Mesothelial cell of epicardium (in vitro differentiated cells): ENCODE results near the gene TMEM235. TPM values are rescaled to one million over a fixed set of nuclear protein-coding genes. Genes with fewer than 3 reads are reported as not detected.

ENCODE experiments used
- DNase-seq, 2 experiments: peaks; one replicate each; pipeline ENCODE4 v3.0.0; 2021; ENCODE audit warnings: low spot score in 2 of 2; ENCODE audit not compliant: unreplicated experiment in 2 of 2
- H3K27ac Mint-ChIP-seq: 2 replicates; pipeline ENCODE4 v1.8.0; 2021; ENCODE audit warnings: mixed read lengths
- H3K27me3 Mint-ChIP-seq: 2 replicates; pipeline ENCODE4 v1.8.0; 2021; ENCODE audit warnings: low read depth, mixed read lengths
- H3K36me3 Mint-ChIP-seq: 2 replicates; pipeline ENCODE4 v1.8.0; 2021; ENCODE audit warnings: mixed read lengths
- H3K4me1 Mint-ChIP-seq: 2 replicates; pipeline ENCODE4 v1.8.0; 2021; ENCODE audit warnings: mixed read lengths
- H3K4me3 Mint-ChIP-seq: 2 replicates; pipeline ENCODE4 v1.8.0; 2021; ENCODE audit warnings: mild to moderate bottlenecking, moderate library complexity, mixed read lengths
- H3K9me3 Mint-ChIP-seq: 2 replicates; pipeline ENCODE4 v1.8.0; 2021; ENCODE audit warnings: mixed read lengths
- CTCF ChIP-seq: fragments of 200-600 bp; sonication (generic); IDR thresholded peaks from one replicate; pipeline ENCODE4 v1.5.0; 2021; ENCODE audit warnings: antibody characterized with exemption; ENCODE audit not compliant: unreplicated experiment
- total RNA-seq: library from RNA; stranded (reverse); gene quantifications from 3 replicates; pipeline ENCODE4 v1.2.1, GENCODE V29; 2021

TMEM235 gene
- total RNA-seq, 1 donor from 2014 or later, result 1.5 TPM

- H3K27me3 Mint-ChIP-seq, result no peaks in the 10 kb centered on the region
- H3K4me3 Mint-ChIP-seq, result peak overlapping the region; percentile 13
- H3K27ac Mint-ChIP-seq, result no peak overlapping the region
- H3K9me3 Mint-ChIP-seq, result peaks cover 4% of the 10 kb centered on the region
- H3K4me1 Mint-ChIP-seq, result peaks cover 30% of the 10 kb centered on the region
- DNase-seq, result peak in 1 of 2 experiments; percentile 19
- TF ChIP-seq CTCF, result no peak
- H3K36me3 Mint-ChIP-seq, result no peaks in the 10 kb centered on the region
Measured at GRCh38 chr17:78249074-78249817, 17.8 kb downstream of the TMEM235 start.

GRCh38 chr17:78249818-78250806, 18.7 kb downstream of the TMEM235 start:
- peak in 1 of 2 experiments; percentile 6 for DNase-seq
- Mint-ChIP-seq H3K4me1 (peaks cover 32% of the 10 kb centered on the region), H3K27me3 (no peaks in the 10 kb centered on the region), H3K9me3 (peaks cover 4% of the 10 kb centered on the region), H3K27ac (no peak overlapping the region), H3K4me3 (peak overlapping the region; percentile 46), H3K36me3 (no peaks in the 10 kb centered on the region)
- no peak for TF ChIP-seq CTCF

- Mint-ChIP-seq H3K4me3 (peak overlapping the region; percentile 46), H3K4me1 (peaks cover 38% of the 10 kb centered on the region), H3K36me3 (no peaks in the 10 kb centered on the region), H3K27ac (peak overlapping the region; percentile 51), H3K9me3 (no peaks in the 10 kb centered on the region), H3K27me3 (no peaks in the 10 kb centered on the region)
- TF ChIP-seq CTCF, result peak; percentile 96
- DNase-seq, result peak; percentile 80 to 93
Measured at GRCh38 chr17:78250891-78251772, 19.7 kb downstream of the TMEM235 start.

GRCh38 chr17:78251773-78252103, 20.3 kb downstream of the TMEM235 start:
- Mint-ChIP-seq H3K4me1 (peaks cover 44% of the 10 kb centered on the region), H3K4me3 (peak overlapping the region; percentile 28), H3K9me3 (no peaks in the 10 kb centered on the region), H3K36me3 (no peaks in the 10 kb centered on the region), H3K27ac (peak overlapping the region; percentile 47), H3K27me3 (no peaks in the 10 kb centered on the region)
- TF ChIP-seq CTCF, result no peak
- DNase-seq, result no peak

GRCh38 chr17:78252111-78252634, 20.7 kb downstream of the TMEM235 start:
- no peaks in the 10 kb centered on the region for H3K9me3 Mint-ChIP-seq
- TF ChIP-seq CTCF, result no peak
- H3K4me1 Mint-ChIP-seq, result peaks cover 47% of the 10 kb centered on the region
- H3K27me3 Mint-ChIP-seq, result no peaks in the 10 kb centered on the region
- no peaks in the 10 kb centered on the region for H3K36me3 Mint-ChIP-seq
- no peak for DNase-seq
- no peak overlapping the region for H3K4me3 Mint-ChIP-seq
- H3K27ac Mint-ChIP-seq, result no peak overlapping the region
